ENCODE measurements around the gene IL3RA. TPM values are rescaled to one million over a fixed set of nuclear protein-coding genes. Genes with fewer than 3 reads are reported as not detected.

The IL3RA gene
- total and polyA plus RNA-seq, 4 donors: 0.33 to 1.7 (median 1.0) TPM

DNA sequence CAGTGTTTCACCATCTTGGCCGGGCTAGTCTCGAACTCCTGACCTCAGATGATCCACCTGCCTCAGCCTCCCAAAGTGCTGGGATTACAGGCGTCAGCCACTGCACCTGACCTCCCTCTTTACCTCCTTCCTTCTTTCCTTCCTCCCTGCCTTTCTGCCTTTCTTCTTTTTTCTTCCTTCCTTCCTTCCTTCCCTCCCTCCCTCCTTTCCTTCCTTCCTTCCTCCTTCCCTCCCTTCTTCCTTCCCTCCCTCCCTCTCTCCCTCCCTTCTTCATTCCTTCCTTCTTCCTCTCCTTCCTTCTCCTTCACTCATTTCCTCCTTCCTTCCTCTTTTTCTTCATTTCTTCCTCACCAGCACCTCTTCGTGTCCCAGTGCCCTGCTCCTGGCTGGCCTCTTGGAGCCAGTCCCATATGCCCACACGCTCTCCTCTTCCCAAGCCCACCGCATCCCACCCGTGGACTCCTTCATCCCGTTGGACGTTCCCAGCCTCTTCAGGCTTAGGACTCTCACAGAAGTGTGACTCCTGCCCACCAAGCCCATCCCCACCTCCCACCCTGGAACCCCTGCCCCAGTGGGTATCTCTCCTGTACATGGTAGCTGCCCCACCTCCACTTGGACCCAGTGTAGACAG is 45.4 kb upstream of the IL3RA start:
- Histone ChIP-seq H3K27me3 (ENCODE audit: control insufficient read depth in 4 of 4, insufficient read depth in 4 of 4, low read length in 3 of 4) (no peaks in the 10 kb centered on the region), H3K36me3 (ENCODE audit: control insufficient read depth in 4 of 4, insufficient read depth in 3 of 4, low read depth in 1 of 4, low read length in 3 of 4) (peaks cover 0 to 3% (median 0%) of the 10 kb centered on the region in 4 donors), H3K9me3 (ENCODE audit: control insufficient read depth in 4 of 4, low read length in 3 of 4) (no peaks in the 10 kb centered on the region), H3K27ac (ENCODE audit: low read depth in 1 of 2, low read length in 2 of 2) (no peak overlapping the region), H3K4me3 (ENCODE audit: low read depth in 1 of 3, low read length in 3 of 3) (no peak overlapping the region), H3K4me1 (ENCODE audit: control insufficient read depth in 4 of 4, insufficient read depth in 4 of 4, low read length in 3 of 4) (no peaks in the 10 kb centered on the region), H3K9ac (ENCODE audit: low read depth in 1 of 2, low read length in 2 of 2) (no peak overlapping the region)
- TF ChIP-seq YY1 (IDR thresholded peaks at IDR 0.05) (no peak), SP1 (IDR thresholded peaks at IDR 0.05) (no peak), NR2F2 (IDR thresholded peaks at IDR 0.05) (no peak)
- WGBS: 81% methylated on average over 9 of the region's 9 CpGs
- DNase-seq (ENCODE audit: low spot score): no peak

DNA sequence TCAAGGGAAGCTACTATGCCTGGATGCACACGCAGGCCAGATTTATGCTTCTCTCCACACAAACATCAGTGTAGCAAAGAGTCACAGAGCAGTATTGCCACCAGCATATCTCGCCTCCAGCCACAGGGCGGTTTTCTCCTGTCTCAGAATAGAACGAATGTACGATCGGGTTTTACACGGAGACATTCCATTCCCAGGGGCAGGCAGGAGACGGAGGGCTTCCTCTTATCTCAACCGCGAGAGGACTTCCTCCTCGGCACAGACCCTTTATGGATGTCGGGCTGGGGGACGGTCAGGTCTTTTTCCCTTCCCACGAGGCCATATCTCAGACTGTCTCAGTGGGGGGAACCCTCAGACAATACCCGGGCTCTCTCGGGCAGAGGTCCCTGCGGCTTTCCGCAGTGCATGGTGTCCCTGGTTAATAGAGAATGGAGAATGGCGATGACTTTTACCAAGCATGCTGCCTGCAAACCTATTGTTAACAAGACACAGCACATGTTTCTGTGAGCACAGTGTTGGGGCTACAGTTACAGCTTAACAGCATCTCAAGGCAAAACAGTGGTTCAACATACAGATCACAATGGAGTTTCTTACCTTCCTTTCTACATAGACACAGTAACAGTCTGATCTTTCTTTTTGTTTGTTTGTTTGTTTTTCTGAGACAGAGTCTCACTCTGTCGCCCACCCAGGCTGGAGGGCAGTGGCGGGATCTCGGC is 43.9 kb upstream of the IL3RA start:
- H3K27me3 ChIP-seq (ENCODE audit: control insufficient read depth in 4 of 4, insufficient read depth in 4 of 4, low read length in 3 of 4): no peaks in the 10 kb centered on the region
- no peak overlapping the region for H3K27ac ChIP-seq (ENCODE audit: low read depth in 1 of 2, low read length in 2 of 2)
- 32% methylated on average over 22 of the region's 22 CpGs for WGBS
- H3K4me1 ChIP-seq (ENCODE audit: control insufficient read depth in 4 of 4, insufficient read depth in 4 of 4, low read length in 3 of 4): no peaks in the 10 kb centered on the region
- H3K4me3 ChIP-seq (ENCODE audit: low read depth in 1 of 3, low read length in 3 of 3): no peak overlapping the region
- DNase-seq (ENCODE audit: low spot score): no peak
- H3K9me3 ChIP-seq (ENCODE audit: control insufficient read depth in 4 of 4, low read length in 3 of 4): no peaks in the 10 kb centered on the region
- TF ChIP-seq FOXA2 (IDR thresholded peaks at IDR 0.05): no peak
- TF ChIP-seq TAF1 (conservative IDR thresholded peaks at IDR 0.05): no peak
- TF ChIP-seq, protein P1, sequence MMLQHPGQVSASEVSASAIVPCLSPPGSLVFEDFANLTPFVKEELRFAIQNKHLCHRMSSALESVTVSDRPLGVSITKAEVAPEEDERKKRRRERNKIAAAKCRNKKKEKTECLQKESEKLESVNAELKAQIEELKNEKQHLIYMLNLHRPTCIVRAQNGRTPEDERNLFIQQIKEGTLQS (IDR thresholded peaks at IDR 0.05): no peak
- TF ChIP-seq, protein P2, sequence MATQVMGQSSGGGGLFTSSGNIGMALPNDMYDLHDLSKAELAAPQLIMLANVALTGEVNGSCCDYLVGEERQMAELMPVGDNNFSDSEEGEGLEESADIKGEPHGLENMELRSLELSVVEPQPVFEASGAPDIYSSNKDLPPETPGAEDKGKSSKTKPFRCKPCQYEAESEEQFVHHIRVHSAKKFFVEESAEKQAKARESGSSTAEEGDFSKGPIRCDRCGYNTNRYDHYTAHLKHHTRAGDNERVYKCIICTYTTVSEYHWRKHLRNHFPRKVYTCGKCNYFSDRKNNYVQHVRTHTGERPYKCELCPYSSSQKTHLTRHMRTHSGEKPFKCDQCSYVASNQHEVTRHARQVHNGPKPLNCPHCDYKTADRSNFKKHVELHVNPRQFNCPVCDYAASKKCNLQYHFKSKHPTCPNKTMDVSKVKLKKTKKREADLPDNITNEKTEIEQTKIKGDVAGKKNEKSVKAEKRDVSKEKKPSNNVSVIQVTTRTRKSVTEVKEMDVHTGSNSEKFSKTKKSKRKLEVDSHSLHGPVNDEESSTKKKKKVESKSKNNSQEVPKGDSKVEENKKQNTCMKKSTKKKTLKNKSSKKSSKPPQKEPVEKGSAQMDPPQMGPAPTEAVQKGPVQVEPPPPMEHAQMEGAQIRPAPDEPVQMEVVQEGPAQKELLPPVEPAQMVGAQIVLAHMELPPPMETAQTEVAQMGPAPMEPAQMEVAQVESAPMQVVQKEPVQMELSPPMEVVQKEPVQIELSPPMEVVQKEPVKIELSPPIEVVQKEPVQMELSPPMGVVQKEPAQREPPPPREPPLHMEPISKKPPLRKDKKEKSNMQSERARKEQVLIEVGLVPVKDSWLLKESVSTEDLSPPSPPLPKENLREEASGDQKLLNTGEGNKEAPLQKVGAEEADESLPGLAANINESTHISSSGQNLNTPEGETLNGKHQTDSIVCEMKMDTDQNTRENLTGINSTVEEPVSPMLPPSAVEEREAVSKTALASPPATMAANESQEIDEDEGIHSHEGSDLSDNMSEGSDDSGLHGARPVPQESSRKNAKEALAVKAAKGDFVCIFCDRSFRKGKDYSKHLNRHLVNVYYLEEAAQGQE (IDR thresholded peaks at IDR 0.05): no peak
- TF ChIP-seq YY1 (IDR thresholded peaks at IDR 0.05): no peak
- TF ChIP-seq, protein P3, sequence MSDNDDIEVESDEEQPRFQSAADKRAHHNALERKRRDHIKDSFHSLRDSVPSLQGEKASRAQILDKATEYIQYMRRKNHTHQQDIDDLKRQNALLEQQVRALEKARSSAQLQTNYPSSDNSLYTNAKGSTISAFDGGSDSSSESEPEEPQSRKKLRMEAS (IDR thresholded peaks at IDR 0.05): no peak
- no peak overlapping the region for H3K9ac ChIP-seq (ENCODE audit: low read depth in 1 of 2, low read length in 2 of 2)
- peaks cover 0 to 3% (median 0%) of the 10 kb centered on the region in 4 donors for H3K36me3 ChIP-seq (ENCODE audit: control insufficient read depth in 4 of 4, insufficient read depth in 3 of 4, low read depth in 1 of 4, low read length in 3 of 4)

DNA sequence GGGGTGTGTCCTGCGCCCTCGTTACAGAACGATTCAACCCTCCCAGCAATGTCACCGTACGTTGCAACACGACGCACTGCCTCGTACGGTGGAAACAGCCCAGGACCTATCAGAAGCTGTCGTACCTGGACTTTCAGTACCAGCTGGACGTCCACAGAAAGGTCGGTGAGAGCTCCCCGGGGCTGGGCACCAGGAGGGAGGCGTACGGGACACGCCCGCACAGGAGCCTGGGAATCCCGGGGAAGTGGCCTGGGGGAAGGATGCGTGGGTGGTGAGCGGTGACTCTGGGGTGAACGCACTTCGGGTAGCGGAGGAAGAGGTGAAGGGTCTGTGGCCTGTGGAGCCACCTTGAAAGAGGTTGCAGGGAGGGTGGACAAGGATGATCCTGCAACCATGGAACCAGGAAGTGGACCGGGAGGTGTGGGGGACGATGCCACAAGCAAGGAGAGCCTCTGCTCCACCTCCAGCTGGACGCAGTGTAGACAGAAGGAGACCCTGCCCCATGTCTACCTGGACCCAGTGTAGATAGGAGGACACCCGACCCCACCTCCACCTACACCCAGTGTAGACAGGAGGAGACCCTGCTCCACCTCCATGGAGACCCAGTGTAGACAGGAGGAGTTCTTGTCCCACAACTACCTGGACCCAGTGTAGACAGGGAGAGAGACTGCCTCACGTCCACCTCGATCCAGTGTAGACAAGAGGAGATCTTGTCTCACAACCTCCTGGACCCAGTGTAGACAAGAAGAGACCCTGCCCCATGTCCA is 42.1 kb upstream of the IL3RA start:
- peaks cover 0 to 3% (median 0%) of the 10 kb centered on the region in 4 donors for H3K9me3 ChIP-seq (ENCODE audit: control insufficient read depth in 4 of 4, low read length in 3 of 4)
- H3K4me1 ChIP-seq (ENCODE audit: control insufficient read depth in 4 of 4, insufficient read depth in 4 of 4, low read length in 3 of 4): no peaks in the 10 kb centered on the region
- no peak overlapping the region for H3K4me3 ChIP-seq (ENCODE audit: low read depth in 1 of 3, low read length in 3 of 3)
- no peak overlapping the region for H3K27ac ChIP-seq (ENCODE audit: low read depth in 1 of 2, low read length in 2 of 2)
- H3K27me3 ChIP-seq (ENCODE audit: control insufficient read depth in 4 of 4, insufficient read depth in 4 of 4, low read length in 3 of 4): no peaks in the 10 kb centered on the region
- peaks cover 0 to 3% (median 0%) of the 10 kb centered on the region in 4 donors for H3K36me3 ChIP-seq (ENCODE audit: control insufficient read depth in 4 of 4, insufficient read depth in 3 of 4, low read depth in 1 of 4, low read length in 3 of 4)
- TF ChIP-seq TAF1 (conservative IDR thresholded peaks at IDR 0.05): no peak
- 89% methylated on average over 29 of the region's 29 CpGs for WGBS
- no peak overlapping the region for H3K9ac ChIP-seq (ENCODE audit: low read depth in 1 of 2, low read length in 2 of 2)
- no peak for DNase-seq (ENCODE audit: low spot score)
